HG03108 (cell line): ENCODE results near the gene WASL.
"Not testable (repeated sequence)": the region's sequence is repeated elsewhere in the genome, so short reads cannot be mapped to it uniquely, and the experiment has no call there.

Experiments used
- ATAC-seq: cut with Tn5 transposase; IDR thresholded peaks from one replicate; pipeline ENCODE4 v1.9.1; 2021; ENCODE audit warnings: moderate library complexity; ENCODE audit not compliant: unreplicated experiment

WASL gene

GRCh38 chr7:123737168-123737674 is 11.6 kb downstream of the WASL start:
- not testable (repeated sequence) for ATAC-seq

GRCh38 chr7:123735539-123735938 is 13.3 kb downstream of the WASL start:
- ATAC-seq = no peak

GRCh38 chr7:123734498-123734897 is 14.3 kb downstream of the WASL start:
- no peak for ATAC-seq

- ATAC-seq = no peak
These were observed 16.3 kb downstream of the WASL start for GRCh38 chr7:123732413-123733091.

GRCh38 chr7:123729218-123729578 is 19.6 kb downstream of the WASL start:
- ATAC-seq = no peak

- no peak for ATAC-seq
These were observed 21.5 kb downstream of the WASL start for GRCh38 chr7:123727071-123727837.

- ATAC-seq = no peak
These were observed 23.1 kb downstream of the WASL start for GRCh38 chr7:123725586-123726171.

- no peak for ATAC-seq
These were observed 24.0 kb downstream of the WASL start for GRCh38 chr7:123724817-123725253.

- ATAC-seq = no peak
These were observed 24.9 kb downstream of the WASL start for GRCh38 chr7:123723913-123724312.

- not testable (repeated sequence) for ATAC-seq
These were observed 28.3 kb downstream of the WASL start for GRCh38 chr7:123720527-123720926.

- no peak for ATAC-seq
These were observed 29.5 kb downstream of the WASL start for GRCh38 chr7:123719197-123719721.

- ATAC-seq = no peak
These were observed 30.0 kb downstream of the WASL start for GRCh38 chr7:123718773-123719172.

GRCh38 chr7:123717689-123718088 is 31.1 kb downstream of the WASL start:
- ATAC-seq = no peak

GRCh38 chr7:123716877-123717276 is 31.9 kb downstream of the WASL start:
- no peak for ATAC-seq

- no peak for ATAC-seq
These were observed 33.0 kb downstream of the WASL start for GRCh38 chr7:123715799-123716198.

- no peak for ATAC-seq
These were observed 33.6 kb downstream of the WASL start for GRCh38 chr7:123715198-123715597.

- no peak for ATAC-seq
These were observed 34.3 kb downstream of the WASL start for GRCh38 chr7:123714296-123715080.

- no peak for ATAC-seq
These were observed 36.2 kb downstream of the WASL start for GRCh38 chr7:123712619-123713018.

GRCh38 chr7:123711832-123712293 is 36.9 kb downstream of the WASL start:
- no peak for ATAC-seq

- no peak for ATAC-seq
These were observed 38.1 kb downstream of the WASL start for GRCh38 chr7:123710683-123711082.

- no peak for ATAC-seq
These were observed 39.3 kb downstream of the WASL start for GRCh38 chr7:123709525-123709924.
